ENCODE data around the gene CALM1. TPM values are rescaled to one million over a fixed set of nuclear protein-coding genes. Genes with fewer than 3 reads are reported as not detected.
A peak's percentile ranks its signal among the peaks of the same experiment; 100 is the strongest.

CALM1 gene
- total RNA-seq, 1 donor from 2014 or later = 362 TPM

DNA sequence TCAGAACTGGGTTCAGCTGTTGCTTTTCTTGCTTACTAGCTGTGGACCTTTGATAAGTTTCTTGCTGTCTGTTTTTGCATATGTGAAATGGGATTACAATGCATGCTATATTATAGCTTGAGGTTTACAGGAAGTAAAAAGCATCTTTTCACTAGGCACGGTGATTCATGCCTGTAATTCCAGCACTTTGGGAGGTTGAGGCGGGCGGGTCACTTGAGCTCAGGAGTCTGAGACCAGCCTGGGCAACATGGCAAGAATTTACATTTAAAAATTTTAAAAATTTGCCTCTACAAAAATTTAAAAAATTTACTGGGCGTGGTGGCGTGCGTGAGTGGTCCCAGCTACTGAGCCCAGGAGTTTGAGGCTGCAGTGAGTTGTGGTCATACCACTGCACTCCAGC, 42.0 kb downstream of the CALM1 start:
- DNase-seq (ENCODE audit: low spot score) = no peak
- Histone ChIP-seq H3K9me3 (ENCODE audit: low read depth) (no peaks in the 10 kb centered on the region), H3K4me1 (peaks cover 9% of the 10 kb centered on the region), H3K36me3 (no peaks in the 10 kb centered on the region), H3K27ac (no peak overlapping the region), H3K4me2 (no peak overlapping the region), H3K9ac (no peak overlapping the region), H3K27me3 (no peaks in the 10 kb centered on the region), H2AFZ (replicated peaks) (no peak overlapping the region), H3K4me3 (no peak overlapping the region), H3K79me2 (ENCODE audit: low read depth) (no peaks in the 10 kb centered on the region), H4K20me1 (ENCODE audit: low read depth) (no peaks in the 10 kb centered on the region), H3F3A (ENCODE audit: low read depth) (peaks cover 9% of the 10 kb centered on the region)
- no peaks in the 10 kb centered on the region for H3K36me3 Mint-ChIP-seq
- no peak overlapping the region for H3K4me3 Mint-ChIP-seq
- H3K27ac Mint-ChIP-seq = no peak overlapping the region
- TF ChIP-seq EZH2 (IDR thresholded peaks at IDR 0.05) (no peak), EZH2phosphoT487 (IDR thresholded peaks at IDR 0.05) (no peak), CTCF (IDR thresholded peaks at IDR 0.05) (no peak)
- H3K9me3 Mint-ChIP-seq = no peaks in the 10 kb centered on the region
- peaks cover 11% of the 10 kb centered on the region for H3K27me3 Mint-ChIP-seq (ENCODE audit: insufficient read depth, low read depth)
- peaks cover 31% of the 10 kb centered on the region for H3K4me1 Mint-ChIP-seq

GRCh38 chr14:90440021-90440451, 43.2 kb downstream of the CALM1 start:
- Histone ChIP-seq H4K20me1 (ENCODE audit: low read depth) (no peaks in the 10 kb centered on the region), H3K27ac (peak overlapping the region; percentile 60), H3K36me3 (no peaks in the 10 kb centered on the region), H2AFZ (replicated peaks) (peak overlapping the region; percentile 97), H3K9ac (no peak overlapping the region), H3F3A (ENCODE audit: low read depth) (peaks cover 9% of the 10 kb centered on the region), H3K4me2 (peak overlapping the region; percentile 44), H3K9me3 (ENCODE audit: low read depth) (no peaks in the 10 kb centered on the region), H3K4me3 (no peak overlapping the region), H3K27me3 (no peaks in the 10 kb centered on the region), H3K4me1 (peaks cover 9% of the 10 kb centered on the region), H3K79me2 (ENCODE audit: low read depth) (no peaks in the 10 kb centered on the region)
- Mint-ChIP-seq H3K9me3 (no peaks in the 10 kb centered on the region), H3K4me1 (peaks cover 31% of the 10 kb centered on the region), H3K27ac (peak overlapping the region; percentile 92), H3K36me3 (no peaks in the 10 kb centered on the region), H3K27me3 (ENCODE audit: insufficient read depth, low read depth) (peaks cover 7% of the 10 kb centered on the region), H3K4me3 (no peak overlapping the region)
- TF ChIP-seq EZH2 (IDR thresholded peaks at IDR 0.05) = no peak
- no peak for TF ChIP-seq EZH2phosphoT487 (IDR thresholded peaks at IDR 0.05)
- TF ChIP-seq CTCF (IDR thresholded peaks at IDR 0.05) = no peak
- peak; percentile 34 for DNase-seq (ENCODE audit: low spot score)

- H3K4me3 ChIP-seq = no peak overlapping the region
- H4K20me1 ChIP-seq (ENCODE audit: low read depth) = no peaks in the 10 kb centered on the region
- peak overlapping the region; percentile 44 for H3K4me2 ChIP-seq
- no peaks in the 10 kb centered on the region for H3K79me2 ChIP-seq (ENCODE audit: low read depth)
- H3K36me3 ChIP-seq = peaks cover 4% of the 10 kb centered on the region
- no peak for DNase-seq (ENCODE audit: low spot score)
- Mint-ChIP-seq H3K36me3 (no peaks in the 10 kb centered on the region), H3K4me3 (no peak overlapping the region), H3K27ac (no peak overlapping the region), H3K9me3 (peaks cover 3% of the 10 kb centered on the region), H3K27me3 (ENCODE audit: insufficient read depth, low read depth) (peaks cover 2% of the 10 kb centered on the region), H3K4me1 (peaks cover 31% of the 10 kb centered on the region)
- TF ChIP-seq EZH2phosphoT487 (IDR thresholded peaks at IDR 0.05) (no peak), EZH2 (IDR thresholded peaks at IDR 0.05) (no peak), CTCF (IDR thresholded peaks at IDR 0.05) (no peak)
- H3K4me1 ChIP-seq = peaks cover 9% of the 10 kb centered on the region
- no peaks in the 10 kb centered on the region for H3K9me3 ChIP-seq (ENCODE audit: low read depth)
- H2AFZ ChIP-seq (replicated peaks) = no peak overlapping the region
- H3K9ac ChIP-seq = no peak overlapping the region
- H3F3A ChIP-seq (ENCODE audit: low read depth) = peaks cover 9% of the 10 kb centered on the region
- H3K27ac ChIP-seq = no peak overlapping the region
- no peaks in the 10 kb centered on the region for H3K27me3 ChIP-seq
Measured at GRCh38 chr14:90440592-90440991, 43.8 kb downstream of the CALM1 start.
